ENCODE results near the gene MTARC2. TPM values are rescaled to one million over a fixed set of nuclear protein-coding genes. Genes with fewer than 3 reads are reported as not detected.

MTARC2 gene
- total RNA-seq, 1 experiment from 2014 or later, result not detected

DNA sequence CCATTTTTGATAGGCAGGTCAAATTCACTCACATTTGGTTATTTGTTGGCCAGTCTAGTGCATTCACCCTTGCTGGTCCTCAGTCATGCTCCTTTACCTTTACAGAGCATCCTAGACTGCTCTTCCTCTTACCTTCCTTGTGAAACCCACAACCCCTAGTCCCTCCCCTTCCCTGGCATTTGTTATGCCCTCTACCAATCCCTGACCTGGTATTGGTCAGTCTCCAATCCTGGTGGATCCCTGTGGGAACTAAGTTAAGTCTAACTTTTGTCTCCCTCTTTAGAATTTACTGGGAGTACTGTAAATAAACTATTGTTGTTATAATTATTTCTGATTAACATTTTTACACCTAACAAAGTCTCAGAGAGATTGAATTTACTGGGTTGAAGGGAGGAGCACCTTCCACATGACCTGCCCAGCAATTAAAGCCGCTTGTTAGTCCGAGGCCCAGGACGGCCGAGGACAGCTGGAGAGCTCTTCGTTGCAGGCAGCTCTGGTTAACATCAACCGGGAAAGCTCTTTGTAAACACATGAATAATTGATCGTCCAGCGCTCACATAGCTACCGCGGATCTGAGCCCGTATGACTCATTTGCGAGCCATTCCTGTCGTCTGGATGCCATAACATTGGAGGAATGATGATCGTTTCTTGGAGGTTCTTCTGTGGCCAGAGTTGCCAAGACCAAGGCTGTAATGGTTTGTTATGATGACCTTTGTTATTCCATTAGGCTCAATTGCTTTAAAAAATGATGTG, 70.5 kb downstream of the MTARC2 start:
- ChIA-PET CTCF (no interaction called here), POLR2A (ENCODE audit: low non-redundant PET) (no interaction called here)
- no peak overlapping the region for H3K27ac ChIP-seq (ENCODE audit: low read depth, low read length, poor library complexity, severe bottlenecking)
- no peaks in the 10 kb centered on the region for H3K9me3 ChIP-seq (ENCODE audit: low read depth, low read length, poor library complexity, severe bottlenecking)
- H3K27me3 ChIP-seq (replicated peaks; ENCODE audit: insufficient read depth, low read depth, low read length, poor library complexity), result no peaks in the 10 kb centered on the region
- TF ChIP-seq EZH2 (IDR thresholded peaks at IDR 0.05; ENCODE audit: borderline replicate concordance, low read depth, low read length, poor library complexity, severe bottlenecking), result no peak
- TF ChIP-seq, protein P1, sequence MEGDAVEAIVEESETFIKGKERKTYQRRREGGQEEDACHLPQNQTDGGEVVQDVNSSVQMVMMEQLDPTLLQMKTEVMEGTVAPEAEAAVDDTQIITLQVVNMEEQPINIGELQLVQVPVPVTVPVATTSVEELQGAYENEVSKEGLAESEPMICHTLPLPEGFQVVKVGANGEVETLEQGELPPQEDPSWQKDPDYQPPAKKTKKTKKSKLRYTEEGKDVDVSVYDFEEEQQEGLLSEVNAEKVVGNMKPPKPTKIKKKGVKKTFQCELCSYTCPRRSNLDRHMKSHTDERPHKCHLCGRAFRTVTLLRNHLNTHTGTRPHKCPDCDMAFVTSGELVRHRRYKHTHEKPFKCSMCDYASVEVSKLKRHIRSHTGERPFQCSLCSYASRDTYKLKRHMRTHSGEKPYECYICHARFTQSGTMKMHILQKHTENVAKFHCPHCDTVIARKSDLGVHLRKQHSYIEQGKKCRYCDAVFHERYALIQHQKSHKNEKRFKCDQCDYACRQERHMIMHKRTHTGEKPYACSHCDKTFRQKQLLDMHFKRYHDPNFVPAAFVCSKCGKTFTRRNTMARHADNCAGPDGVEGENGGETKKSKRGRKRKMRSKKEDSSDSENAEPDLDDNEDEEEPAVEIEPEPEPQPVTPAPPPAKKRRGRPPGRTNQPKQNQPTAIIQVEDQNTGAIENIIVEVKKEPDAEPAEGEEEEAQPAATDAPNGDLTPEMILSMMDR (conservative IDR thresholded peaks at IDR 0.05; ENCODE audit: low read depth, low read length), result no peak
- BruUV-seq (replicated peaks), result no TSS peak
- H3K4me3 ChIP-seq (ENCODE audit: low read depth, low read length, poor library complexity, severe bottlenecking), result no peak overlapping the region
- no peaks in the 10 kb centered on the region for H3K36me3 ChIP-seq (ENCODE audit: insufficient read depth, low read length, poor library complexity, severe bottlenecking)
- no peak for DNase-seq (ENCODE audit: low spot score)
- intact Hi-C loops (cut with micrococcal nuclease; ENCODE audit: unreplicated experiment), result no loop called here
- no peaks in the 10 kb centered on the region for H3K4me1 ChIP-seq (ENCODE audit: insufficient read depth, low read length, poor library complexity, severe bottlenecking)

DNA sequence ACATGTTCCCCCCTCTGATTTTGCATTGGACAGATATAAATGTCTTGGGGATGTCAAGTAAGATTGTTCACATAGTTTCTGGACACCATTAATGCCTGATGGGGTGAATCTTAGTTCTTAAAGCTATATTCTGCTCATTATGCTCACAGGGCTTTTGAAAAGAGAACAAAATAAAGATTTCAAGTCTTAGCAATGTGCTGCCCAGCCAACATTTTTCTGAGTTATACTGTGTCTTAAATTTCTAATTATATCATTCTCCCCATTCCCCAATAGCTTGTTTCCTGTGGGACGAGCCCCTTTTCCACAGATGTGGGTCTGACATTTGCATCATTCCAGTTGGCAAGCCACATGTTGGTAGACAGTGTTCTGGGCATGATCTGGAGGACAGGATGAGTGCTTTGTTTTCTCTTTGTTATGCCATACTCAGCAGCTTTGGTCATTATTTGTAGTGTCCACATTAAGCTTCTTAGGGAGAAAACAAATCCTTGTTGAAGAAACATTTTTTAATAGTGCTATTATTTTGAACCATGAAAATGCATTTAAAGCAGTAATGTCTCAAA, 71.4 kb downstream of the MTARC2 start:
- Histone ChIP-seq H3K27ac (ENCODE audit: low read depth, low read length, poor library complexity, severe bottlenecking) (no peak overlapping the region), H3K4me3 (ENCODE audit: low read depth, low read length, poor library complexity, severe bottlenecking) (no peak overlapping the region), H3K36me3 (ENCODE audit: insufficient read depth, low read length, poor library complexity, severe bottlenecking) (no peaks in the 10 kb centered on the region), H3K4me1 (ENCODE audit: insufficient read depth, low read length, poor library complexity, severe bottlenecking) (no peaks in the 10 kb centered on the region), H3K27me3 (replicated peaks; ENCODE audit: insufficient read depth, low read depth, low read length, poor library complexity) (no peaks in the 10 kb centered on the region), H3K9me3 (ENCODE audit: low read depth, low read length, poor library complexity, severe bottlenecking) (no peaks in the 10 kb centered on the region)
- ChIA-PET CTCF (no interaction called here), POLR2A (ENCODE audit: low non-redundant PET) (no interaction called here)
- DNase-seq (ENCODE audit: low spot score), result no peak
- no peak for TF ChIP-seq EZH2 (IDR thresholded peaks at IDR 0.05; ENCODE audit: borderline replicate concordance, low read depth, low read length, poor library complexity, severe bottlenecking)
- TF ChIP-seq, protein P1 (conservative IDR thresholded peaks at IDR 0.05; ENCODE audit: low read depth, low read length), result no peak
- intact Hi-C loops (cut with micrococcal nuclease; ENCODE audit: unreplicated experiment), result no loop called here
- BruUV-seq (replicated peaks), result no TSS peak

DNA sequence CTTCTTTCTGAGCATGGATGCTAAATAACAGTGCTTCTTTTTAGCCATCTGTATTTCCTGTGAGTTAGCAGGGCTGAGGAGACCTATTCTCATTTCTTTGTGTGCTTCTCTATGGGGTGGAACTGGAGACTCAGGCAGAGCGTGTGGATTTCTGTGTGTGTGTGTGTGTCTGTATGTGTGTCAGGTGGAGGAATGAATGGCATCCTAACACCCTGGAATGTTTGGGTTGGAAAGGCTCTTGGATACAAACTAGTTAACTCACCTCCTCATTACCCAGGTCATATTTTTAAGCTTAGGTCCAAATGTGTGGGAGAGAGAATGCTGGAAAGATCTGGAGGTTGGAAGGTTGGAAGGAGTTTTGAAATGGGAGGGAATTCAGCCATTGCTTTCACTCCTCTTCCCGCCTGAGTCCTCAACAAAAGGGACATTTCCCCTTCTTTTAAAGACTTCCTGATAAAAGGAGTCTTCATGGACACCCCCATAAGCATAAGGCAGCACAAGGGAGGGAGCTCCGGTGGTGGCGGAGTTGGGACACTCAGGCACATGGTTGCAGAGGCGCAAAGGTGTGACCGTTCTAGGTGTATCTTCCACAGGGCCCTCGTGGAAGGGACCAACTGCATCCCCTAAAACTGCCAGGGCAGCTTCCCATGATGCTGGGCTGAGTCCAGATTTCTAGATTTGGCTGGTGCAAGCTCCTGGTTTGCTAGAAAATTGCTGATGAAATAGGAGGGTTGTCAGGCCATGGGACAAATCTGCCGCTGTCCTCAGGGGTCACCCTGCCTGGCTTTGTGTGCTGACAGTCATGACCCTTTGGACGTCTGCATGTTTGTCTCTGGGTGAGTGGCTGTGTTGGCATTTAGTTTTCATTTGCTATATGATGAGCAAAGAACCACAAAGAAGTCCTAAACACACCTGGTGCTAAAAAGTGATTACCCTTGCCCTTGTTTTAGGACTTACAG, 76.2 kb downstream of the MTARC2 start:
- no TSS peak for BruUV-seq (replicated peaks)

More for the DNA sequence above, 76.2 kb downstream of the MTARC2 start:
- H3K4me1 ChIP-seq (ENCODE audit: insufficient read depth, low read length, poor library complexity, severe bottlenecking), result no peaks in the 10 kb centered on the region
- no peak overlapping the region for H3K4me3 ChIP-seq (ENCODE audit: low read depth, low read length, poor library complexity, severe bottlenecking)
- POLR2A ChIA-PET (ENCODE audit: low non-redundant PET), result no interaction called here
- intact Hi-C loops (cut with micrococcal nuclease; ENCODE audit: unreplicated experiment), result no loop called here
- TF ChIP-seq EZH2 (IDR thresholded peaks at IDR 0.05; ENCODE audit: borderline replicate concordance, low read depth, low read length, poor library complexity, severe bottlenecking), result no peak
- TF ChIP-seq, protein P1 (conservative IDR thresholded peaks at IDR 0.05; ENCODE audit: low read depth, low read length), result no peak
- no peak overlapping the region for H3K27ac ChIP-seq (ENCODE audit: low read depth, low read length, poor library complexity, severe bottlenecking)
- H3K36me3 ChIP-seq (ENCODE audit: insufficient read depth, low read length, poor library complexity, severe bottlenecking), result no peaks in the 10 kb centered on the region
- no peaks in the 10 kb centered on the region for H3K27me3 ChIP-seq (replicated peaks; ENCODE audit: insufficient read depth, low read depth, low read length, poor library complexity)
- no peak for DNase-seq (ENCODE audit: low spot score)
- CTCF ChIA-PET, result no interaction called here
- H3K9me3 ChIP-seq (ENCODE audit: low read depth, low read length, poor library complexity, severe bottlenecking), result no peaks in the 10 kb centered on the region
